C4-2B (cell line): Measurements from ENCODE around the gene UPF2.

Source experiments
- ZFX ChIP-seq: fragments of 450-650 bp; IDR thresholded peaks from 2 replicates; pipeline ENCODE4 v1.6.1; 2017
- TF ChIP-seq, protein P1 (sequence below): fragments of 450-650 bp; conservative IDR thresholded peaks from 2 replicates; pipeline ENCODE4 v1.5.1; 2017; ENCODE audit warnings: mild to moderate bottlenecking

- TF ChIP-seq, protein P1, sequence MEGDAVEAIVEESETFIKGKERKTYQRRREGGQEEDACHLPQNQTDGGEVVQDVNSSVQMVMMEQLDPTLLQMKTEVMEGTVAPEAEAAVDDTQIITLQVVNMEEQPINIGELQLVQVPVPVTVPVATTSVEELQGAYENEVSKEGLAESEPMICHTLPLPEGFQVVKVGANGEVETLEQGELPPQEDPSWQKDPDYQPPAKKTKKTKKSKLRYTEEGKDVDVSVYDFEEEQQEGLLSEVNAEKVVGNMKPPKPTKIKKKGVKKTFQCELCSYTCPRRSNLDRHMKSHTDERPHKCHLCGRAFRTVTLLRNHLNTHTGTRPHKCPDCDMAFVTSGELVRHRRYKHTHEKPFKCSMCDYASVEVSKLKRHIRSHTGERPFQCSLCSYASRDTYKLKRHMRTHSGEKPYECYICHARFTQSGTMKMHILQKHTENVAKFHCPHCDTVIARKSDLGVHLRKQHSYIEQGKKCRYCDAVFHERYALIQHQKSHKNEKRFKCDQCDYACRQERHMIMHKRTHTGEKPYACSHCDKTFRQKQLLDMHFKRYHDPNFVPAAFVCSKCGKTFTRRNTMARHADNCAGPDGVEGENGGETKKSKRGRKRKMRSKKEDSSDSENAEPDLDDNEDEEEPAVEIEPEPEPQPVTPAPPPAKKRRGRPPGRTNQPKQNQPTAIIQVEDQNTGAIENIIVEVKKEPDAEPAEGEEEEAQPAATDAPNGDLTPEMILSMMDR: no peak
- no peak for TF ChIP-seq ZFX
Measured at GRCh38 chr10:11913079-11913641, 129.4 kb downstream of the UPF2 start.
